Activated CD4-positive, alpha-beta T cell treated with anti-CD3 and anti-CD28 coated beads, Interleukin-2, Interleukin-4, amounts not matched to agents 100 ng/mL and 50 ng/mL, durations not matched to agents 16 hours and 8 hours (primary cell): ENCODE data around the gene UBAP2.
"Not testable (repeated sequence)": the region's sequence is repeated elsewhere in the genome, so short reads cannot be mapped to it uniquely, and the experiment has no call there.

Experiments used
- DNase-seq: peaks from one replicate; pipeline ENCODE4 v3.0.0-alpha.2; 2020; ENCODE audit warnings: low spot score

Gene UBAP2

DNA sequence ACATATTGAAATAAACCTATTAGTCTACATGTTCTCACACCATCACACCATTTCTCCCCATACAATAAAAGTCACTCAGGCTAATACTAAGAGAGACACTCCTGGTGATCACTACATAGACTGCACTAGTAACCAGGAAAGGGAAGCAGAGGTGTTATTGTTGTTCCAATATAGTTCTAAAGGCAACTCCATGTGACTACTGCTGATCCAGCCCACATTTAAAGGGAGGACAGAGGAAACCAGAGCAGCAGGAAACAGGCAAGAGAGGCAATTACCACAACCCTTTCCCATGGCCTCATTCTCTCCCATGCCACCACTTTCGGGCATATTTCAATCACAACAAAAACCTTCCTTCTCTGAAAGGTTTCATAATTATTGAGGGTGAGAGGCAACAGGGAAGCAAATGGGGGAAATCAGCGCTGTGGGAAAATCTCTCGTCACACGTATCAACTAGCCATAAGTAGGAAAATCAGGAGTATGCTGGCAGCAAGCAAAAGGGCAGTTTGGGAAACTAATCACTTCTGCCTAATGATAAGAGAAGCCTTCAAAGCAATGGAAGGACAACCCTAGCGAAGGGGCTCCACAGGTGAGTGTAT, 1.8 kb downstream of the UBAP2 start:
- peak; percentile 13 for DNase-seq

DNA sequence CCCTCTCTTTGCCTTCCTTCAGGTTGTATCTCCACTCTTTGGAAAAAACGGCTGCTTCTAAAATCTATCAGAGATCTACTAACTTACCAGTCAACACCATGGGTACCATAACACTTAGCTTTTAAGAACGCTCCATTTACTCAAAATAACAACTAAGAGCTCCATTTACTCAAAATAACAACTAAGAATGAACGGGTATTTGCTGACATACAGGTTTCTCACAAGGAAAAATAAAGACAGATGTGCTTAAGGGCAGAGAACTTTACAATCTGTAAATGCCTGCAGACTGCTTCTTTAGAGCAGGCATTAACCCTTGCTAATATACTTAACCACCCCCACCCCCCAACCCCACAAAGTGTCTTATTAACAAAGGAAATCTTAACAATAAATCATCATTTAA, 2.8 kb downstream of the UBAP2 start:
- DNase-seq: no peak

DNA sequence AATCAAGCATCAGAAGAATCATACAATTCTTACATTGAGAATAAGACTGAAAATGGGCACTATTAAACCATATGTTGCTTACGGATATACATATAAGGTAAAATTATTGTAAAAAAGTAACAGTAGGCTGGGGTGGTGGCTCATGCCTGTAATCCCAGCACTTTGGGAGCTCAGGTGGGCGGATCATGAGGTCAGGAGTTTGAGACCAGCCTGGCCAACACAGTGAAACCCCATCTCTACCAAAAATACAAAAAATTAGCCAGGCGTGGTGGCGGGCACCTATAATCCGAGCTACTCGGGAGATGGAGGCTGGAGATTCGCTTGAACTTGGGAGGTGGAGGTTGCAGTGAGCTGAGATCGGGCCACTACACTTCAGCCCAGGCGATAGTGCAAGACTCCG, 6.6 kb downstream of the UBAP2 start:
- DNase-seq: not testable (repeated sequence)

DNA sequence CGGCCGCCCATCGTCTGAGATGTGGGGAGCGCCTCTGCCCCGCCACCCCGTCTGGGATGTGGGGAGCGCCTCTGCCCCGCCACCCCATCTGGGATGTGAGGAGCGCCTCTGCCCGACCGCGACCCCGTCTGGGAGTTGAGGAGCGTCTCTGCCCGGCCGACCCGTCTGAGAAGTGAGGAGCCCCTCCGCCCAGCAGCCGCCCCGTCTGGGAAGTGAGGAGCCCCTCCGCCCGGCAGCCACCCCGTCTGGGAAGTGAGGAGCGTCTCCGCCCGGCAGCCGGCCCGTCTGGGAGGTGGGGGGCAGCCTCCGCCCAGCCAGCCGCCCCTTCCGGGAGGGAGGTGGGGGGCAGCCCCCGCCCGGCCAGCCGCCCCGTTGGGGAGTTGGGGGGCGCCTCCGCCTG, 9.8 kb downstream of the UBAP2 start:
- not testable (repeated sequence) for DNase-seq

DNA sequence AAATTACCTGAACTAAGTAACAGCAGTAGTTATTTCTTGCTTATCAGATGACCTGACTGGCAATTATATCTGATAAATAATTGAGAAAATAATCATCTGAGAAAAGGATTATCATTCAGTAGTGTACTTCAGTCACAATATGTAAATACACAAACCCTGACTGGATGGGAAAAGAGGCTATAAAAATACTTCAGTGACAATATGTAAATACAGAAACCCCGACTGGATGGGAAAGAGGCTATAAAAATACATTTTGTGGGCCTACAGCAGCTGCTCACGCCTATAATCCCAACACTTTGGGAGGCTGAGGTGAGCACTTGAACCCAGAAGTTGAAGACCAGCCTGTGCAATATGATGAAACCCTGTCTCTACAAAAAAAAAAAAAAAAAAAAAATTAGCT, 11.1 kb downstream of the UBAP2 start:
- DNase-seq: no peak

DNA sequence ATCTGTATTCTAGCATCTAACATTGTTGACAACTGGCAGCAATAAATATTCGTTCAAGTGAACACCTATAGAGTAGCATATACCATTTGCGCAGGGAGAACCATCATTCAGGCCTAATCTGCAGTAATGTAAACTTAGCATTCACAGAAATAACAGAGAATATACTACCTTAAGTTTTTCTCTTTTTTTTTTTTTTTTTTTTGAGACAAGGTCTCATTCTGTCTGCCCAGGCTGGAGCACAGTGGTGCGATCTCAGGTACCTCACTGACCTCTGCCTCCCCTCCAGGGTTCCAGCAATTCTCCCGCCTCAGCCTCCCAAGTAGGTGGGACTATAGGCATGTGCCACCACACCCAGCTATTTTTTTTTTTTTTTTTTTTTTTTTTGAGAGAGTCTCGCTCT, 12.1 kb downstream of the UBAP2 start:
- DNase-seq: no peak

DNA sequence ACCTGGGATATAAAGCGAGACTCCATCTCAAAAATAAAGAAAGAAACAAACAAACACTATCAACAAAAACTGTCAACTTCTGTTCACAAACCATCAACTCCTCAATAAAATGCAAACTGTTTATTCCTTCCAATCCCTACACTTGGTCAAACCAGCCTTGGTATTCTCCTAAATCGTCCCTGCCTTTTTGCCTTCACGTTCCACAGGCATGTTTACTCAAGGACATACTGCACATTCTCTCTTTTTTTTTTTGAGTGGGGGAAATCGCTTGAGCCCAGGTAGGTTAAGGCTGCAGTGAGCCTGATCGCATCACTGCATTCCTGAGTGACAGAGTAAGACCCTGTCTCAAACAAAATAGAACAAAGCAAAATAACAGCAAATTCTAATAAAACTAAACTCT, 13.0 kb downstream of the UBAP2 start:
- no peak for DNase-seq

DNA sequence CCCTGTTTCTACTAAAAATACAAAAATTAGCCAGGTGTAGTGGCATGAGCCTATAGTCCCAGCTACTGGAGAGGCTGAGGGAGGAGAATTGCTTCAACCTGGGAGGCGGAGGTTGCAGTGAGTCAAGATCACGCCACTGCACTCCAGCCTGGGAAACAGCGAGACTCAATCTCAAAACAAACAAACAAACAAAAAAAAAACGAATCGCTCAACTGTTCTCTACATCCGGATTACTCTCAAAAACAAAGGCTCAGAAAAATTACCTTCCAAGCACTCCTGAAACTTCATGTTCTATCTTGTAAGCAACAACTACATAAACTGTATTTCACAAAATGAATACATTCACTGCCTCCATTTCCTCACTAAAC, 14.0 kb downstream of the UBAP2 start:
- no peak for DNase-seq

DNA sequence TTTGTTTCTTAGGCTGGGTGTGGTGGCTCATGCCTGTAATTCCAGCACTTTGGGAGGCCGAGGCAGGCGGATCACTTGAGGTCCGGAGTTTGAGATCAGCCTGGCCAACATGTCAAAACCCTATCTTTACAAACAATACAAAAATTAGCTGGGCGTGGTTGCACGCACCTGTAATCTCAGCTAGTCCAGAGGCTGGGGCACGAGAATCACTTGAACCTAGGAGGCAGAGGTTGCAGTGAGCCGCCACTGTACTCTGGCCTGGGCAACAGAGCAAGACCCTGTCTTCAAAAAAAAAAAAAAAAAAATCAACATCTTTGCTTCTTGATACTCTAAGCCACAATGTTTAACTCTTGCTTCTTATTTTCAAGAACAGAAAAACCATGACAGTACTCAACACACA, 16.1 kb downstream of the UBAP2 start:
- DNase-seq: no peak

DNA sequence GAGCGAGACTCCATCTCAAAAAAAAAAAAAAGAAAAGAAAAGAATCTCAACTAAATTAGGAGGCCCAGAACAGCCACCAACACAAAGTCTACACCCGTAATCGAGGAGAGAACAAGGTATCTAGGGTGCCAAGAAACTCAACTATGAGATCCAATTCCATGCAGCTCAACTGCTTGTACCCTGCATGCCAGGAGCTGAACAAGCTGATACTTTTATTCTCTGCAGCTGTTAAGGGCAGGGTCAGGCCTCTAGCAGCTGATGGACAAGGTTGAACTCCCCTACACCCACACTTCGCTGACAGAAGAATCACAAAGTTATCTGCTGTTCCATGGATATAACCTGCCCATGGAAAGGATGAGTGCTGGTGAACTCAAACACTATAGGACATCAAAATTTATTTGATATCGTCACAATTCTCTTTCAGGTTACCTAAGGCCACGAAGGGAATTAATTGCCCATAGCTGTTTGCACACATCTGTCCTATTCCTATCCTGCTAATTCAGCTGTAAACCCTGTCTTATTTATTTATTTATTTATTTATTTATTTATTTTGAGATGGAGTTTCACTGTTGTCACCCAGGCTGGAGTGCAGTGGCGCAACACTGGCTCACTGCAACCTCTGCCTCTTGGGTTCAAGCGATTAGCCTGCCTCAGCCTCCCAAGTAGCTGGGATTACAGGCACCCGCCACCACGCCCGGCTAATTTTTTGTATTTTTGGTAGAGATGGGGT, 20.7 kb downstream of the UBAP2 start:
- no peak for DNase-seq

DNA sequence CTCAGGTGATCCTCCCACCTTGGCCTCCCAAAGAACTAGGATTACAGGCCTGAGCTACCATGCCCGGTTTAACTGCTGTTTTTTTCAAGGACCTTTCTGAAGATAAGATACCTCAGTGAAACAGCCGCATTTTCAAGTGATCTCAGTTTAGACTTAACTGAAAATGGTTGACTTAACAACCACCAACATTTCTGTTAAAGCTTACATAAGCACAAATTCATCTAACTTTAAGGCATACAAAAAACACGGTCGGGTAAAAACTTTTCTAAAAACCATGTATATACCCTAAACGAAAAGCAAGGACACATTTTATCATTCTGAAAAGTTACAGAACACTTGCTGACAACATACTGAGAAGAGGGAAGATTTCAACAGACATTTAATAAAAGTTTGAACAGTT, 22.9 kb downstream of the UBAP2 start:
- no peak for DNase-seq

DNA sequence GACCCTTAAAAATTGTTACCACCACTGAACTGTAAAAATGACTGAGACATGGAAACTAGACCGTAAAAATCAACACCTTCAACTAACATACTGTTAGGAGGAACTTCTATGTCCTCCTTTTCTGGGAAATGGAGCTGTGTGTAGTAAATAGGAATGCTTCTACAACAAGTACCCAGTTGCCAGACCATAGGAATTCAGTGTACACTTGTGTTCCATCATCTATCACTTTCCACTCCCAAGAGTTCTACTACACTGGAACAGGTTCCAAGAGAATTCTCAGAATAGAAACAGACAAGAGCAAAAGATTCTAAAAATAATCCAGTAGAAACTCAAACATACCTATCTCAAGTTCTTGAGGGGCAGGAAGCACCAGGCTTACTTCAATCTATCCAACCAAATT, 23.6 kb downstream of the UBAP2 start:
- DNase-seq: no peak

DNA sequence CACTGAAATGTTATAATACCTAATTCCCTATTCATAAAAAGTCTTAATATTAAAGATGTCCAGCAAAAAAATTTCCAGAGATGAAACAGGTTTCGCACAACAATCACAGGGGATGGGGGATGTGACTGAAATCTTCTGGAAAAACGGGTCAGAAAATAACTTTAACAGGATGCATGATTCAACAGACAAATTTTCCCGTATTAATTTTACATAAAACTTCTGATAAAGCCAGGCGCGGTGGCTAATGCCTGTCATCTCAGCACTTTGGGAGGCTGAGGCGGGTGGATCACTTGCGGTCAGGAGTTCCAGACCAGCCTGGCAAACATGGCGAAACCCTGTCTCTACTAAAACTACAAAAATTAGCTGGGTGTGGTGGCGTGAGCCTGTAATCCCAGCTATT, 24.2 kb downstream of the UBAP2 start:
- not testable (repeated sequence) for DNase-seq

DNA sequence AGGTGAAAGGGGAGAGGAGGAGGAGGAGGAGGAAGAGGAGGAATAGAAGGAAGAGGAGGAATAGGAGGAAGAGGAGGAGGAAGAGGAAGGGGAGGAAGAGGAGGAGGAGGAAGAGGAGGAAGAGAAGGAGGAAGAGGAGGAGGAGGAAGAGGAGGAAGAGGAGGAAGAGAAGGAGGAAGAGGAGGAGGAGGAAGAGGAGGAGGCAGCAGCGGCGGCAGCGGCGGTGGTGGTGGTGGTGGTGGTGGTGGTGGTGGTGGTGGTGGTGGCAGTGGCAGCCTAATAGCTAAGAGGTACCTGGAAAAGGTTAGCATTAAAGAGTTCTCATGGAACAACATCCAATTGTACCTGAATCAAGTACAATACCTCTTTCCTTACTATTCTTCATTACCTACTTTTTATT, 32.5 kb downstream of the UBAP2 start:
- no peak for DNase-seq

DNA sequence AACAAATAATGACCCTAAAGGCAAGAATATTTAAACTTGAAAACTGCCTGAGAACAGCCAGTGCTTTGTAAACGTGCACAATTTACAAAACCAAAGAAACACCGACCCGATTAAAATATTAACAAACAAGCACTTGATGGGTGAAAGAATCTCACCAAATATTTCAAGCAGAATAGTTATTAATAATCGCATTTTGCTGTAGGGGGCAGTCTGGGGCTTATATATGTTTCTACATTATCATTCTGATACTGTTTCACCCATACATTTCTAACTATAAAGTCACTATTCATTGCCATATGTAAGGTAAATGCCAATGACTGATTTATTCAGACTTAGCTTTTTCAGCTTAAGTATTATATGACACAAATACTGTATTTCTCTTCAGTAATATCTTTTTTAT, 37.7 kb downstream of the UBAP2 start:
- DNase-seq: no peak

DNA sequence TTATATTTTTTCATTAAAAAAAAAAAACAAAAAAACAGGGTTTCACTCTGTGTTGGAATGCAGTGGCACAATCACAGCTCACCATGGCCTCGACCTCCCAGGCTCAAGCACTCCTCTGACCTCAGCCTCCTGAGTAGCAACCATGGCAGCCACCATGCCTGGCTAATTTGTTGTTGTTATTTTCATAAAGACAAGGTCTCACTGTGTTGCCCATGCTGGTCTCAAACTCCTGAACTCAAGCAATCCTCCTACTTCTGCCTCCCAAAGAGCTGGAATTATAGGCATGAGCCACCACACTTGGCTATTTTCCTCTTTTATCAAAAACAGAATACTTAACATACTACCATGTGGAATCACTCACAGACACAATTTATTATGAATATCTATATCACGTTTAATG, 46.7 kb downstream of the UBAP2 start:
- DNase-seq: no peak

DNA sequence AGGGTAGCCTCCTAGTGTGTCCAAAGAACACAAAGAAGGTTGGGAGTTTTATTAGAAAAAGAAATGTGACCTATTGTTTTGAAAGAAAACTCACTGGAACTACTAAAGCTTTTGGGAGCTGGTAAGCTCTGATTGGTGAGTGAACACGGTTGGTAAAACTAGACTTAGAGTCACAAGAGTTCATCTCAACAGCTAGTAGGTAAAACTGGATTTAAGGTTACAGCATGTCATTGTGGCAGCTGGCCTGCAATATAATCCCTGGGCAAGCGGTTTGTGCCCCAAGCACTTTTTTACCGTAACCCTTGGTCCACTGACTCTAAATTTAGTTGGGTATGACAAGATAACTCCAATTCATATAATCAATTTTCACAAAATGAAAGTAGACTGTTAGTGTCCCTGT, 47.4 kb downstream of the UBAP2 start:
- no peak for DNase-seq

DNA sequence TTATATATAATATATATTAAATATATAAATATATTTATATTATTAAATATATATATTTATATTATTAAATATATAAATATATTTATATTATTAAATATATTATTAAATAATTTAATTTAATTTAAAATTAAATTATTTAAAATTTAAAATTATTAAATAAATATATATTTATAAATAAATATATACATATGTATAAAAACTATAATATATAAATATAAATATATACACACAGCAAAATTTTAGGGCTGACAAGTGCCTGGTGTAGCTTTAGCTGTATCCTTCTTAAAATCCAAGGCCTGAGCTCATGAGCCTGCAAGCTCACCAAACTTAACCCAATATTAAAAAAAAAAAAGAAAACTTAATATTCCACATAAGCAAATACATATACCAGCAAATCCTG, 53.2 kb downstream of the UBAP2 start:
- DNase-seq: no peak

DNA sequence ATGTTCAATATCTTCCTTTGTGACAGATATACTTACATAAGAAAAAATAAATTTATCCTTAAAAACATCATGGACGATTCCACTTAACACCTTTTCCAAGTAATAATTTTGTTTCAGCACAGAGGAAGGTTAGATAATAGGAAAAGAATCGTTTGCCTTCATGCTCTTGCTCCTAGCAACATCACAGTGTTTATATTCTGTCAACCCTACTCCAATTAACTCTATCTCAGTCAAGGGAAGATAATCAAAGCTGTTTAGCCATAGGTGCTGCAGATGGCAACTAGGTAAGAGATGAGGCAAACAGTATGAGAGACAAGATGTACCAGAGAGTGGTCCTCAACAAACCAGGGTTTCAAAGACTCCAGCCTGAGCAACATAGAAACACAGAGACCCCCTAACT, 55.6 kb downstream of the UBAP2 start:
- no peak for DNase-seq

DNA sequence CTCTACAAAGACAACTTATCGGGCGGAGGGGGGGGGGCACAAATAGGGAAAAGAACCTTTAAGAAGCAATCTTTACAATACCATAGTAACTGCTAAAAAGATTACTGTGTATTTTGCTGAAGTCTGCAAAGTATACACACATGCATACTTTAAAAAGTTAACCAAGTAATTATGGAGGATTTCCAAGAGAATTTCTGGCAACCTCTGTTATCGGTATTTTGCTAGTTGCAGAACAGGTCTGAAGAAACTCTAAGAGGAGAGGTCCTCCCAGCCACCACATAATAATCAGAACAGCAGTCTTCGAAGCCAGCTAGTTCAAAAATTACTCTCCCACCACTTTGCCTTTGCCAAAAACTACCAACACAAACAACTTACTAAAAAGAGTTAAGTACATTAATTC, 56.1 kb downstream of the UBAP2 start:
- DNase-seq: no peak

DNA sequence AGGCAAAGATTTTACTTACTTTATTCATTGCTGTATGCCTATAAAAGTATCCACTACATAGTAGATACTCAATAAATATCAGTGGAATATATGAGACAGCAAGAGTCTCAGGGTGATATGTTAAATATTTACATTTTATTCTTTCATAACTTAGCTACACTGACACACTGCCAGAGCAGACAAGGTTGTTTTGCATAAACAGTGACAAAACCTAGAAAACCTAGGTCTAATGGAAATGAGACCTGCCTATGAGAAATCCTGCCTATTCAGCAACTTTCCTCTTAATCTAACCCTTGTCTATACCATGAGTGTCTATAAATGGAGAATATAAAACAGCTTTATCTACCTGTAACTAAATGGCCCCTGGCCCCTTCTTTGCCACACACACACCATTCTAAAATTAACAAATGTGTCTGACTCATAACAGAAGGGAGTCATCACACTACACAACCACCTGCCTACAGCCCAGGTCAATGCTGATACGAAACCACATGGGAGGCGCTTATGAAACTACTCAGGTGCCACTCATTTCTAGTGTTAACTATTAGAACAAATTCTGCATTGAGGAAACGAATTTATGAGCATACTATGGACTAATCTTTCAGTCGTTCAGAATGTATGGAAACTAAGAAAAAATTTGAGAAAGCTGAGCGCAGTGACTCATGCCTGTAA, 60.3 kb downstream of the UBAP2 start:
- peak; percentile 71 for DNase-seq

DNA sequence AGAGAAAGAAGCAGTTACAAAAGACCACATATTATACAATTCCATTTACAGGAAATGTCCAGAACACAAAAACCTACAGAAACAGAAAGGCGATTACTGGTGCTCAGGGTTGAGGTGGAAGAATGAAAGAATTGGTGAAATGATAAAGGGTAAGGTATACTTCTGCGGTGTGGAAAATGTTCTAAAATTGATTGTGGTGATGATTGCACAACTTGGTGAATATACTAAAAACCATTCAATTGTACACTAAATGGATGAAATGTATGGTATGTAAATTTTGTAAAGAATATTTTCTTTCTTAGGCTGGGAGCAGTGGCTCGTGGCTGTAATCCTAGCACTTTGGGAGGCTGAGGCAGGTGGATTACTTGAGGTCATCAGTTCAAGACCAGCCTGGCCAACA, 72.3 kb downstream of the UBAP2 start:
- no peak for DNase-seq

DNA sequence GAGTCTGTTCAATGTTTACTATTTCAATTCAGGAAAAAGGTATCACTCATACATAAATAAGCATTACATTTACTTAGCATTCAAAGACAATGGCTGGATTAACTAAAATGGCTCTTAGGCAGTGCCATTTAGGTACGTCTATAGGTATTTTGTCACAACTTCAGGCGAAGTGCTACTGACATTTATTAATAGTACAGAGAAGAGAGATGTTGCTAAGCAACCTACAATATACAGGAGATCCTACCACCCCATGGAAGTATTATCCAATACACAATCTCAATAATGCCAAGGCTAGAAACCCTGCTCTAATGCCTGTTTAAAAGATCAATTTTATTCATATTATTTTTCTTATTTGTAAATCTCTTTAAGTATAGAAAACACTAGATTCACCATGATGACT, 76.0 kb downstream of the UBAP2 start:
- no peak for DNase-seq
